Gastrocnemius medialis (tissue), 4 donors: ENCODE results near the gene MYH9.

Experiments
- POLR2A ChIP-seq, 2 donors: fragments of 450-650 bp; IDR thresholded peaks; one replicate each; pipeline ENCODE4 v1.6.1; 2017; ENCODE audit warnings: antibody characterized with exemption in 2 of 2, mild to moderate bottlenecking in 2 of 2, moderate library complexity in 2 of 2
- TF ChIP-seq, protein P1 (sequence below), 5 experiments: fragments of 450-650 bp in 3 of 5; fragments of 200-600 bp in 2 of 5; sonication (generic) in 2 of 5; IDR thresholded peaks in 4 of 5; conservative IDR thresholded peaks in 1 of 5; 1 replicate in 4 of 5; 2 replicates in 1 of 5; pipeline ENCODE4 v1.5.1; 2016 to 2019; ENCODE audit warnings: antibody characterized with exemption in 5 of 5, mild to moderate bottlenecking in 3 of 5, moderate library complexity in 3 of 5

- TF ChIP-seq, protein P1, sequence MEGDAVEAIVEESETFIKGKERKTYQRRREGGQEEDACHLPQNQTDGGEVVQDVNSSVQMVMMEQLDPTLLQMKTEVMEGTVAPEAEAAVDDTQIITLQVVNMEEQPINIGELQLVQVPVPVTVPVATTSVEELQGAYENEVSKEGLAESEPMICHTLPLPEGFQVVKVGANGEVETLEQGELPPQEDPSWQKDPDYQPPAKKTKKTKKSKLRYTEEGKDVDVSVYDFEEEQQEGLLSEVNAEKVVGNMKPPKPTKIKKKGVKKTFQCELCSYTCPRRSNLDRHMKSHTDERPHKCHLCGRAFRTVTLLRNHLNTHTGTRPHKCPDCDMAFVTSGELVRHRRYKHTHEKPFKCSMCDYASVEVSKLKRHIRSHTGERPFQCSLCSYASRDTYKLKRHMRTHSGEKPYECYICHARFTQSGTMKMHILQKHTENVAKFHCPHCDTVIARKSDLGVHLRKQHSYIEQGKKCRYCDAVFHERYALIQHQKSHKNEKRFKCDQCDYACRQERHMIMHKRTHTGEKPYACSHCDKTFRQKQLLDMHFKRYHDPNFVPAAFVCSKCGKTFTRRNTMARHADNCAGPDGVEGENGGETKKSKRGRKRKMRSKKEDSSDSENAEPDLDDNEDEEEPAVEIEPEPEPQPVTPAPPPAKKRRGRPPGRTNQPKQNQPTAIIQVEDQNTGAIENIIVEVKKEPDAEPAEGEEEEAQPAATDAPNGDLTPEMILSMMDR (IDR thresholded peaks at IDR 0.05 in 4 of 5, conservative IDR thresholded peaks at IDR 0.05 in 1 of 5) = no peak
- TF ChIP-seq POLR2A (IDR thresholded peaks at IDR 0.05) = peak in 1 of 2 donors; percentile 18
These were observed 10.6 kb downstream of the MYH9 start for GRCh38 chr22:36377022-36377631.
